Thyroid gland (tissue), 4 donors: ENCODE measurements around the gene THBD. TPM values are rescaled to one million over a fixed set of nuclear protein-coding genes. Genes with fewer than 3 reads are reported as not detected.

Source experiments
- DNase-seq, 2 donors: peaks; one replicate each; pipeline ENCODE4 v3.0.0-alpha.2; 2019
- H3K27ac ChIP-seq, 3 donors: fragments of 200-600 bp; sonication (generic); 1 replicate in 2 of 3; 2 replicates in 1 of 3; pipeline ENCODE4 v1.5.1; 2016 to 2019; ENCODE audit warnings: mild to moderate bottlenecking in 1 of 3, moderate library complexity in 1 of 3
- H3K27me3 ChIP-seq: fragments of 200-600 bp; sonication (generic); one replicate; pipeline ENCODE4 v1.5.1; 2019
- H3K36me3 ChIP-seq, 2 donors: fragments of 200-600 bp; sonication (generic); one replicate each; pipeline ENCODE4 v1.5.1; 2016 to 2019
- H3K4me1 ChIP-seq, 2 donors: fragments of 200-600 bp; sonication (generic); one replicate each; pipeline ENCODE4 v1.5.1; 2017 to 2019
- H3K4me3 ChIP-seq, 3 donors: fragments of 200-600 bp; sonication (generic); replicated peaks in 1 of 3; 1 replicate in 2 of 3; 2 replicates in 1 of 3; pipeline ENCODE4 v1.5.1; 2016; ENCODE audit warnings: mild to moderate bottlenecking in 1 of 3
- H3K9me3 ChIP-seq: fragments of 200-600 bp; sonication (generic); one replicate; pipeline ENCODE4 v1.5.1; 2017
- CTCF ChIP-seq, 6 experiments: fragments of 200-600 bp in 3 of 6; fragments of 450-650 bp in 3 of 6; sonication (generic) in 3 of 6; IDR thresholded peaks; one replicate each; pipeline ENCODE4 v1.5.1; 2016 to 2019; ENCODE audit warnings: antibody characterized with exemption in 6 of 6, mild to moderate bottlenecking in 2 of 6, inconsistent platforms in 1 of 6, moderate library complexity in 1 of 6
- POLR2A ChIP-seq, 2 donors: fragments of 450-650 bp; IDR thresholded peaks; one replicate each; pipeline ENCODE4 v1.6.1; 2017; ENCODE audit warnings: antibody characterized with exemption in 2 of 2, mild to moderate bottlenecking in 2 of 2, moderate library complexity in 1 of 2
- WGBS, 2 donors: methylation state at CpG; one replicate each; pipeline ENCODE4 v1.1.5; 2017; 5-methylcytosine and 5-hydroxymethylcytosine counted together
- intact Hi-C: fragments of 100-400 bp; cut with DNase I; formaldehyde crosslinking; loops from one replicate; pipeline ENCODE4 v1.15.1; 2023
- total RNA-seq, 4 donors: library from RNA; depleted of rRNA; stranded (reverse); fragments of >200 nt; gene quantifications; one replicate each; pipeline ENCODE4 v1.2.3, GENCODE V29; 2016

The THBD gene
- total RNA-seq, 4 donors from 2014 or later = 30.4 to 78.5 (median 72.2) TPM

- H3K4me3 ChIP-seq = no peak overlapping the region
- no peak for DNase-seq
- no peaks in the 10 kb centered on the region for H3K27me3 ChIP-seq
- H3K27ac ChIP-seq = no peak overlapping the region
- TF ChIP-seq POLR2A (IDR thresholded peaks at IDR 0.05) (no peak), CTCF (IDR thresholded peaks at IDR 0.05) (no peak)
- H3K4me1 ChIP-seq = no peaks in the 10 kb centered on the region
- no peaks in the 10 kb centered on the region for H3K9me3 ChIP-seq
- intact Hi-C loops = no loop called here
- no peaks in the 10 kb centered on the region for H3K36me3 ChIP-seq
Observed at GRCh38 chr20:23005776-23006175, 43.7 kb downstream of the THBD start.

GRCh38 chr20:23003881-23004460 is 45.5 kb downstream of the THBD start:
- Histone ChIP-seq H3K4me1 (no peaks in the 10 kb centered on the region), H3K27me3 (no peaks in the 10 kb centered on the region), H3K9me3 (no peaks in the 10 kb centered on the region), H3K27ac (no peak overlapping the region), H3K4me3 (no peak overlapping the region), H3K36me3 (no peaks in the 10 kb centered on the region)
- TF ChIP-seq CTCF (IDR thresholded peaks at IDR 0.05) = no peak
- intact Hi-C loops = no loop called here
- WGBS, 2 donors = 59 to 63% methylated on average over 2 of the region's 2 CpGs
- DNase-seq = no peak

- Histone ChIP-seq H3K4me1 (no peaks in the 10 kb centered on the region), H3K36me3 (no peaks in the 10 kb centered on the region), H3K27me3 (no peaks in the 10 kb centered on the region), H3K27ac (no peak overlapping the region), H3K4me3 (no peak overlapping the region), H3K9me3 (no peaks in the 10 kb centered on the region)
- WGBS, 2 donors = 71 to 80% methylated on average over 1 of the region's 1 CpG
- intact Hi-C loops = no loop called here
- TF ChIP-seq CTCF (IDR thresholded peaks at IDR 0.05) = no peak
- TF ChIP-seq POLR2A (IDR thresholded peaks at IDR 0.05) = no peak
- DNase-seq = no peak
Observed at GRCh38 chr20:23003077-23003635, 46.3 kb downstream of the THBD start.

GRCh38 chr20:23002276-23002675 is 47.2 kb downstream of the THBD start:
- WGBS, 2 donors = 96% methylated on average over 6 of the region's 6 CpGs

More at GRCh38 chr20:23002276-23002675, 47.2 kb downstream of the THBD start:
- Histone ChIP-seq H3K4me3 (no peak overlapping the region), H3K36me3 (no peaks in the 10 kb centered on the region), H3K9me3 (no peaks in the 10 kb centered on the region), H3K27ac (no peak overlapping the region), H3K27me3 (no peaks in the 10 kb centered on the region), H3K4me1 (no peaks in the 10 kb centered on the region)
- DNase-seq = no peak
- intact Hi-C loops = no loop called here
- TF ChIP-seq CTCF (IDR thresholded peaks at IDR 0.05) (no peak), POLR2A (IDR thresholded peaks at IDR 0.05) (no peak)
